GM18507 (cell line): ENCODE results near the gene NHERF2.

Experiments
- DNase-seq: peaks from one replicate; pipeline ENCODE4 v3.0.0; 2011; ENCODE audit warnings: low read depth; ENCODE audit not compliant: insufficient read length; ENCODE audit errors: extremely low spot score
- FAIRE-seq: peaks from 2 replicates; lab custom pipeline; 2011; peaks lifted over from hg19 to GRCh38; lab: Jason Lieb, UNC

Gene NHERF2

DNA sequence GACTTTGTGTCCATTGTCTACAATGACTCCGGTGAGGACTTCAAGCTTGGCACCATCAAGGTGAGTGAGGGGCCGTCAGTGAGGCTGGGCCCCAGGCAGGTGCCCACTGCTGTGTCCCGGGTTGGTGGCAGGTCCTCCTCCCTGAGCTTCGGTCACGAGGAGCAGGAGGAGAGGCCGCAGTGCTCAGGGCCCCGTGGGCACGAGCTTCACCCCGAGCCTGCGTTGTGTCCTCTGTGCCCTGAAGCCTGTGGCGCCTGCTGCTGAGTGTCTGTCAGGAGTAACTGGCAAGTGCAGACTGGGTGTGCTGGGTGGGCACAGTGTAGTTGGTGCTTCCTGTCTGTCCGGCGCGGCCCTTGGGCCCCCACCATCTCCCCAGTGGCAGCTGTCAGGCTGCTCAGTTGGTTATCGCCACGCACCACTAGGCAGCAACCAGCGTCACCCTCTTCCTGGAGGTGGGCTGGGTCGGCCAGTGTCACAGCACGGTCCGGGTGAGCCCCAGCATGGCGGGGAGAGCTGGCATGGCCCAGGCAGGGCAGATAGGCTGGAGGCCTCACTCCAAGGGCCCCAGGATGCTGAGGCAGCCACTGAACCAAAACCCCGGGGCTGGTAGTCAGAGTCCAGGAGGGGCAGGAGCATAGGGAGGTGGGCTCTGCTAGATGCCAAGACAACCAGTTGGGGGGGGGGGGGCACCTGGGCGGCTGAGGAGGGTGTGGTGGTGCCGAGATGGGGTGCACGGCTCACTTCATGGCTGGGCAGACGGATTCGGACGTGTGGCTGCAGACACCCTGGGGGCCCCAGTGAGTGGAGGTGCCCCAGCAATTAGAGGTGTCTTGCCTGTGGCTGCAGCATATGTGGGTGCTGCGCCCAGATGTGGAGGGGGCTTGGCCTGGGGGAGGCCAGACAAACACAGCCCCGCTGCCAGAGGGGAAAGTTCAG is 60.4 kb downstream of the NHERF2 start:
- FAIRE-seq (no peak), DNase-seq (no peak)

DNA sequence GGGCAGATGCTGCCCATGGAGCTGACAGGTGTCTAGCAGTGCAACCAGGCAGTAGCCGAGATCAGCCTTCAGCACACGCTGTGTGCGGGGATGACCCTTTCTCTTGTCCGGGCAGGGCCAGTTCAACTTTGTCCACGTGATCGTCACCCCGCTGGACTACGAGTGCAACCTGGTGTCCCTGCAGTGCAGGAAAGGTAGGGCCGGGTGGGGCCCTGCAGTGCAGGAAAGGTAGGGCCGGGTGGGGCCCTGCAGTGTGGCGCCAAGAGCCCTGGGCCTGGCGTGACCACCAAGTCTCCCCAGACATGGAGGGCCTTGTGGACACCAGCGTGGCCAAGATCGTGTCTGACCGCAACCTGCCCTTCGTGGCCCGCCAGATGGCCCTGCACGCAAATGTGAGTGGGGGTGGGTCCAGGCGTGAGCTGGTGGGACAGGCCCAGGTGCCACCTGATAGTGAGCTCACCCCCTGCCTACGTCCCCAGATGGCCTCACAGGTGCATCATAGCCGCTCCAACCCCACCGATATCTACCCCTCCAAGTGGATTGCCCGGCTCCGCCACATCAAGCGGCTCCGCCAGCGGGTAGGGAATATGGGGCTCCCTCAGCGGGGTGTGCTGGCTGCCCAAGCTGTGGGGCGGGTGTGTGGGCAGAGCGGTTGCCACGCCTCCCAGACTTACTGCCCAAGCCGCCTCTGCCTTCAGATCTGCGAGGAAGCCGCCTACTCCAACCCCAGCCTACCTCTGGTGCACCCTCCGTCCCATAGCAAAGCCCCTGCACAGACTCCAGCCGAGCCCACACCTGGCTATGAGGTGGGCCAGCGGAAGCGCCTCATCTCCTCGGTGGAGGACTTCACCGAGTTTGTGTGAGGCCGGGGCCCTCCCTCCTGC is 61.3 kb downstream of the NHERF2 start:
- DNase-seq, result no peak
- FAIRE-seq, result no peak
